ENCODE results near the gene MAB21L1. TPM values are rescaled to one million over a fixed set of nuclear protein-coding genes. Genes with fewer than 3 reads are reported as not detected.
A peak's percentile ranks its signal among the peaks of the same experiment; 100 is the strongest.

MAB21L1 gene
- total RNA-seq, 1 donor = 3.7 TPM

DNA sequence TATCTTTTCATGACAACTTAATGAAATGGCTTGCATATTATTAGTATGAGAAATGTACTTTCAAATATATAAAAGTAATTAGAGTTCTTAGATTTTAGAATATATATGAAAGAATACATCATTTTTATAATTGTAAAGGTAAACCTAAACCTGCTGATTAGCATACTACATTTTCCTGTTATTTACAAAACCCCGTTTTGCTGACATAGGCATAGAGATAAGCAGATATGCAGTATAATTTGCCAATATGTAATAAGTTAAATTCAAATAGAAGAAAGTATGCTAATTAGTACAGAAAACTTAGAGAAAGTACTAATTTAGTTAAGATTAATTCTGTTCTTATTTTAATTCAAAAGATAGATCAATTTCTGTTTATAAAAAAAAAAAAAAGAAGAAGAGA lies 21.5 kb downstream of the MAB21L1 start:
- TF ChIP-seq, protein P1, sequence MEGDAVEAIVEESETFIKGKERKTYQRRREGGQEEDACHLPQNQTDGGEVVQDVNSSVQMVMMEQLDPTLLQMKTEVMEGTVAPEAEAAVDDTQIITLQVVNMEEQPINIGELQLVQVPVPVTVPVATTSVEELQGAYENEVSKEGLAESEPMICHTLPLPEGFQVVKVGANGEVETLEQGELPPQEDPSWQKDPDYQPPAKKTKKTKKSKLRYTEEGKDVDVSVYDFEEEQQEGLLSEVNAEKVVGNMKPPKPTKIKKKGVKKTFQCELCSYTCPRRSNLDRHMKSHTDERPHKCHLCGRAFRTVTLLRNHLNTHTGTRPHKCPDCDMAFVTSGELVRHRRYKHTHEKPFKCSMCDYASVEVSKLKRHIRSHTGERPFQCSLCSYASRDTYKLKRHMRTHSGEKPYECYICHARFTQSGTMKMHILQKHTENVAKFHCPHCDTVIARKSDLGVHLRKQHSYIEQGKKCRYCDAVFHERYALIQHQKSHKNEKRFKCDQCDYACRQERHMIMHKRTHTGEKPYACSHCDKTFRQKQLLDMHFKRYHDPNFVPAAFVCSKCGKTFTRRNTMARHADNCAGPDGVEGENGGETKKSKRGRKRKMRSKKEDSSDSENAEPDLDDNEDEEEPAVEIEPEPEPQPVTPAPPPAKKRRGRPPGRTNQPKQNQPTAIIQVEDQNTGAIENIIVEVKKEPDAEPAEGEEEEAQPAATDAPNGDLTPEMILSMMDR (IDR thresholded peaks at IDR 0.05; ENCODE audit: insufficient read depth, low read length) = no peak
- DNase-seq (ENCODE audit: low read depth) = no peak
- H3K4me3 ChIP-seq (ENCODE audit: low read depth, low read length) = no peak overlapping the region

DNA sequence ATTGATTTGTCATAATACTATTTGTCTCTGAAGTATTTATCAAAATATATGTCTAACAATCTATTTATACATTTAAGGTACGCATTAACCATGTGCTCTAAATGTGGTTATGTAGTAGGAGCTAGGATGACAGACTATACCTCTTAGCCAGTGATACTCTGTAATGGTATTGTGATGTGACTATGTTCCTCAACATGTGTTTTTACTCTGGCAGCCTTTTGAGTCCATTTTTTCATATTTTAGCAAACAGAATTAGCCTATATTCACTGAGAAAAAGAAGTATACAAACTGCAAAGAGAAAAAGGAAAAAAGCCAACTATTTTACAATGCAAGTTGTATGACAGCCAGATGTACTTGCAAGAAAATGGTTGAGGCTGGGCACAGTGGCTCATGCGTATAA lies 26.7 kb downstream of the MAB21L1 start:
- H3K4me3 ChIP-seq (ENCODE audit: low read depth, low read length) = no peak overlapping the region
- TF ChIP-seq, protein P1 (IDR thresholded peaks at IDR 0.05; ENCODE audit: insufficient read depth, low read length) = no peak
- peak; percentile 35 for DNase-seq (ENCODE audit: low read depth)

DNA sequence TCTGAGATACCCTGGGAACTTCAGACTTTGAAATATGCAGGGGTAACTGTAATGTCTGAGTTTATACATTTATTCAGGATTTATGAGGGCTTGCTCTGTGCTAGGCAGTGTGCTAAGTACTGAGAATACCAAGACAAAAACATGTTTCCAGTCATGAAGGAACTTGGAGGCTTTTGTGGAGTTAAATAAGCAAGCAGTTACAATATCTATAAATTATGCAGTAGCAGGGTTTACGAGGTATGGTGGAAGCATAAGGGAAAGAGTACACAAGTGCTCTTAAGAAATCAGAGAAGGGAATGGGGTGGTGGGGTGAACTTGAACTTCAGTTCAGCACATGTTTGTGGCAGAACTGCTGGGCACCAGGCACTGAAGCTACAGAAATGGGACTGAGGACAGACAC lies 28.0 kb downstream of the MAB21L1 start:
- no peak overlapping the region for H3K4me3 ChIP-seq (ENCODE audit: low read depth, low read length)
- no peak for DNase-seq (ENCODE audit: low read depth)
- TF ChIP-seq, protein P1 (IDR thresholded peaks at IDR 0.05; ENCODE audit: insufficient read depth, low read length) = no peak
